CD14-positive monocyte (primary cell): ENCODE data around the gene IGBP1. TPM values are rescaled to one million over a fixed set of nuclear protein-coding genes. Genes with fewer than 3 reads are reported as not detected.

Source experiments
- DNase-seq, 3 donors: peaks; one replicate each; pipeline ENCODE4 v3.0.0-alpha.2; 2011 to 2022
- H2AFZ ChIP-seq: 2 replicates; pipeline ENCODE4 v1.6.0; 2012; ENCODE audit warnings: mild to moderate bottlenecking, low read depth, low read length, inconsistent platforms; ENCODE audit not compliant: insufficient read depth, poor library complexity, severe bottlenecking
- H3K27ac ChIP-seq, 2 donors: 1 replicate in 1 of 2; 2 replicates in 1 of 2; pipeline ENCODE4 v1.5.1; 2012 to 2013; ENCODE audit warnings: low read length in 2 of 2, control low read depth in 1 of 2, inconsistent platforms in 1 of 2, low read depth in 1 of 2, mild to moderate bottlenecking in 1 of 2
- H3K27me3 ChIP-seq, 2 donors: one replicate each; pipeline versions ENCODE4 v1.6.0 to v1.6.1; 2011 to 2013; ENCODE audit warnings: low read length in 2 of 2; ENCODE audit not compliant: control insufficient read depth in 2 of 2, insufficient read depth in 2 of 2
- H3K36me3 ChIP-seq, 2 donors: replicated peaks in 1 of 2; 1 replicate in 1 of 2; 2 replicates in 1 of 2; pipeline versions ENCODE4 v1.5.1 to v1.6.1; 2012 to 2013; ENCODE audit warnings: low read length in 2 of 2, control low read depth in 1 of 2, inconsistent platforms in 1 of 2, mild to moderate bottlenecking in 1 of 2; ENCODE audit not compliant: insufficient read depth in 2 of 2, control insufficient read depth in 1 of 2
- H3K4me1 ChIP-seq, 2 donors: 1 replicate in 1 of 2; 2 replicates in 1 of 2; pipeline versions ENCODE4 v1.5.1 to v1.6.1; 2012 to 2013; ENCODE audit warnings: low read length in 2 of 2, control low read depth in 1 of 2, inconsistent platforms in 1 of 2, mild to moderate bottlenecking in 1 of 2, moderate library complexity in 1 of 2; ENCODE audit not compliant: insufficient read depth in 2 of 2, control insufficient read depth in 1 of 2
- H3K4me2 ChIP-seq: replicated peaks from 2 replicates; pipeline ENCODE3; 2012; ENCODE audit warnings: low read length, moderate library complexity, mild to moderate bottlenecking; ENCODE audit not compliant: poor library complexity, severe bottlenecking; ENCODE audit errors: extremely low read depth
- H3K4me3 ChIP-seq, 3 experiments: fragments of 200-600 bp in 1 of 3; sonication (generic) in 1 of 3; replicated peaks in 1 of 3; 1 replicate in 2 of 3; 2 replicates in 1 of 3; pipeline ENCODE4 v1.5.1; 2011 to 2013; ENCODE audit warnings: low read length in 3 of 3, mild to moderate bottlenecking in 3 of 3, control low read depth in 2 of 3, low read depth in 2 of 3, inconsistent platforms in 1 of 3, moderate library complexity in 1 of 3
- H3K79me2 ChIP-seq: 2 replicates; pipeline ENCODE4 v1.6.0; 2012; ENCODE audit warnings: mild to moderate bottlenecking, control low read depth, inconsistent platforms, low read length, moderate library complexity; ENCODE audit not compliant: insufficient read depth
- H3K9ac ChIP-seq: 2 replicates; pipeline ENCODE4 v1.6.0; 2017; ENCODE audit warnings: low read length, mild to moderate bottlenecking; ENCODE audit not compliant: insufficient read depth, poor library complexity, severe bottlenecking
- H3K9me3 ChIP-seq, 2 donors: replicated peaks in 1 of 2; 1 replicate in 1 of 2; 2 replicates in 1 of 2; pipeline versions ENCODE4 v1.5.1 to v1.6.1; 2012 to 2013; ENCODE audit warnings: low read length in 2 of 2, control low read depth in 1 of 2; ENCODE audit not compliant: control insufficient read depth in 1 of 2, insufficient read depth in 1 of 2
- H4K20me1 ChIP-seq: 2 replicates; pipeline ENCODE4 v1.6.0; 2012; ENCODE audit warnings: mild to moderate bottlenecking, low read length, control low read depth, moderate library complexity; ENCODE audit not compliant: insufficient read depth
- H3K27ac Mint-ChIP-seq, 7 donors: one replicate each; pipeline ENCODE4 v1.8.0; 2020; ENCODE audit warnings: mild to moderate bottlenecking in 7 of 7, mixed read lengths in 7 of 7, moderate library complexity in 6 of 7, inconsistent platforms in 2 of 7
- H3K27me3 Mint-ChIP-seq, 3 donors: one replicate each; pipeline ENCODE4 v1.8.0; 2021 to 2022; ENCODE audit warnings: low read depth in 3 of 3, mild to moderate bottlenecking in 3 of 3, mixed read lengths in 3 of 3, moderate library complexity in 3 of 3, inconsistent platforms in 1 of 3
- H3K36me3 Mint-ChIP-seq, 2 donors: one replicate each; pipeline ENCODE4 v1.8.0; 2020; ENCODE audit warnings: mixed read lengths in 2 of 2, inconsistent platforms in 1 of 2, mild to moderate bottlenecking in 1 of 2
- H3K4me1 Mint-ChIP-seq: one replicate; pipeline ENCODE4 v1.8.0; 2020; ENCODE audit warnings: mild to moderate bottlenecking, mixed read lengths
- H3K4me3 Mint-ChIP-seq, 2 donors: one replicate each; pipeline ENCODE4 v1.8.0; 2020; ENCODE audit warnings: mild to moderate bottlenecking in 2 of 2, mixed read lengths in 2 of 2, moderate library complexity in 1 of 2
- H3K9me3 Mint-ChIP-seq, 7 donors: one replicate each; pipeline ENCODE4 v1.8.0; 2020 to 2022; ENCODE audit warnings: mixed read lengths in 7 of 7, mild to moderate bottlenecking in 6 of 7, moderate library complexity in 6 of 7, inconsistent platforms in 2 of 7
- WGBS: methylation state at CpG from one replicate; pipeline ENCODE4 v1.1.5; 2013; ENCODE audit warnings: missing lambda C conversion rate; ENCODE audit not compliant: insufficient coverage; 5-methylcytosine and 5-hydroxymethylcytosine counted together
- intact Hi-C, 2 donors: fragments of 100-400 bp; cut with micrococcal nuclease; formaldehyde crosslinking; loops; one replicate each; pipeline versions ENCODE4 v1.15.0 to v1.15.1; 2023
- polyA plus RNA-seq, 3 donors: library from polyadenylated mRNA; depleted of rRNA in 1 of 3; unstranded in 2 of 3; stranded (reverse) in 1 of 3; fragments of 300-500 nt in 2 of 3; fragments of >200 nt in 1 of 3; fragmentation: Illumina TruSeq in 2 of 3; gene quantifications; 1 replicate in 2 of 3; 2 replicates in 1 of 3; pipeline ENCODE4 v1.2.3, GENCODE V29; 2012 to 2021
- TF ChIP-seq, protein P1 (sequence below): fragments of 200-600 bp; IDR thresholded peaks from one replicate; pipeline ENCODE4 v1.8.0; 2022; ENCODE audit warnings: antibody characterized with exemption, mild to moderate bottlenecking

Gene IGBP1
- polyA plus RNA-seq, 3 donors: 55.7 to 60.4 (median 56.8) TPM

DNA sequence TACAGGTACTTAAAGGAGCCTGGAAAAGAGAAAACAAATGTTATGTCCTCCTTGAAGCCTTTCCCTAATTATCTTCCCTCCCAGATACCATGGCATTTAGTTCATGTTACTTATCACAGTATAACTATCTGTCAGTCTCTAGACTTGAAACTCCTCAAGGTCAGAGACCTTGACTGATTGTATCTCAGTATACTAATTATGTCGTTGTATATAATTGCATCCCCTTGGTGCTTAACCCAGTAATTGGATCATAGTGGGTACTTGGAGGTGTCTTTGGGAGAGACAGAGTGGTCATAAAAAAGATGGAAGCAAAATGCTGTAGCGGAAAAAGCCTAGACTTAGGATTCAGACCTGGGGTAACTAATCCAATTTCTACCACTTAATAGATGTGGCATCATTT lies 8.1 kb downstream of the IGBP1 start:
- peaks cover 11 to 42% of the 10 kb centered on the region in 2 donors for H3K36me3 ChIP-seq
- Mint-ChIP-seq H3K36me3 (peaks cover 19 to 28% of the 10 kb centered on the region in 2 donors), H3K27me3 (peaks cover 0 to 4% (median 0%) of the 10 kb centered on the region in 3 donors), H3K27ac (no peak overlapping the region), H3K4me1 (peaks cover 1% of the 10 kb centered on the region), H3K9me3 (peaks cover 0 to 3% (median 0%) of the 10 kb centered on the region in 7 donors), H3K4me3 (no peak overlapping the region)
- H3K4me2 ChIP-seq: no peak overlapping the region
- H3K27me3 ChIP-seq: no peaks in the 10 kb centered on the region
- no peak for DNase-seq
- no CpG with 5 or more reads among the region's 2 CpGs for WGBS
- H3K4me3 ChIP-seq: no peak overlapping the region
- H3K9me3 ChIP-seq: no peaks in the 10 kb centered on the region
- no peak overlapping the region for H2AFZ ChIP-seq
- no peaks in the 10 kb centered on the region for H3K4me1 ChIP-seq
- no peaks in the 10 kb centered on the region for H4K20me1 ChIP-seq
- intact Hi-C loops: no loop called here
- no peak overlapping the region for H3K9ac ChIP-seq
- H3K79me2 ChIP-seq: peaks cover 8% of the 10 kb centered on the region
- TF ChIP-seq, protein P1, sequence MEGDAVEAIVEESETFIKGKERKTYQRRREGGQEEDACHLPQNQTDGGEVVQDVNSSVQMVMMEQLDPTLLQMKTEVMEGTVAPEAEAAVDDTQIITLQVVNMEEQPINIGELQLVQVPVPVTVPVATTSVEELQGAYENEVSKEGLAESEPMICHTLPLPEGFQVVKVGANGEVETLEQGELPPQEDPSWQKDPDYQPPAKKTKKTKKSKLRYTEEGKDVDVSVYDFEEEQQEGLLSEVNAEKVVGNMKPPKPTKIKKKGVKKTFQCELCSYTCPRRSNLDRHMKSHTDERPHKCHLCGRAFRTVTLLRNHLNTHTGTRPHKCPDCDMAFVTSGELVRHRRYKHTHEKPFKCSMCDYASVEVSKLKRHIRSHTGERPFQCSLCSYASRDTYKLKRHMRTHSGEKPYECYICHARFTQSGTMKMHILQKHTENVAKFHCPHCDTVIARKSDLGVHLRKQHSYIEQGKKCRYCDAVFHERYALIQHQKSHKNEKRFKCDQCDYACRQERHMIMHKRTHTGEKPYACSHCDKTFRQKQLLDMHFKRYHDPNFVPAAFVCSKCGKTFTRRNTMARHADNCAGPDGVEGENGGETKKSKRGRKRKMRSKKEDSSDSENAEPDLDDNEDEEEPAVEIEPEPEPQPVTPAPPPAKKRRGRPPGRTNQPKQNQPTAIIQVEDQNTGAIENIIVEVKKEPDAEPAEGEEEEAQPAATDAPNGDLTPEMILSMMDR: no peak
- H3K27ac ChIP-seq: no peak overlapping the region

DNA sequence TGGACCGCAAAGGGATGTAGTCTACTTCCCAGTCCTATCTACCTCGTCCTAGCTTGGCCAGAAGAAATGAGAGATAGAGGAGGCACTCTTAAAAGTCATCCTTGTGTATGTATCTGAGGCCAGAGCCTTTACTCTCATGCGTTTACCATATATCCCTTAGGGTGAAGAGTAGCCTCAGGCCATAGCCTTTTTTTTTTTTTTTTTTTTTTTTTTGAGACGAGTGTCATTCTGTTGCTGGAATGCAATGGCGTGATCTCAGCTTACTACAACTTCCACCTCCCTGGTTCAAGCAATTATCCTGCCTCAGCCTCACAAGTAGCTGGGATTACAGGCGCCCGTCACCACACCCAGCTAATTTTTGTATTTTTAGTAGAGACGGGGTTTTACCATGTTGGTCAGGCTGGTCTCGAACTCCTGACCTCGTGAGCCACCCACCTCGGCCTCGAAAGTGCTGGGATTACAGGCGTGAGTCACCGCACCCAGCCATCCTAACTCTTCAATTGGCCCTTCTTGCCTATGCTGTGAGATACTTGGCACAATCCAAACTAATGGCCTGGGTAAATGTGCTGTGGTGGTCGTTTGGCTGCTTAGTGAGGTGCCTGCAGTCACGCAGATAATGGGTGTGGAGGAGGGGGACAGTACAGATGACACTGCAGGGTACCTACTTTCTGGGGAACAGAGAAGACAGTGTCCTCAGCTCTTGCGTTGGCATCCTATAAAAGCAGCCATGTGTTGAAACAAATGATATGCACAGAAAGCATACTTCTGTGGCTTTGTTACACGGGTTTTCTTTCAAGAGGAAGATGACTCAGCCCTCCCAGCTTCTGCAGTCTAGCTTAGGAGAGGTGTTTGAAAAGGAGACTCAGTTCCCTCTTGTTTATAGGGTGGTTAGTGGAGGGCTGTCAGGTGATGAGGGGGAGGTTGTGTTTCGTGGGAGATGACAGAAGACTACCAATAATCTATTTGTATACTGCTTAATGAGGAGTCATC lies 33.6 kb downstream of the IGBP1 start:
- H3K36me3 ChIP-seq: peaks cover 17 to 52% of the 10 kb centered on the region in 2 donors
- Mint-ChIP-seq H3K4me3 (no peak overlapping the region), H3K27ac (peak overlapping the region in 3 of 7 donors; percentile 6 to 77 (median 63)), H3K27me3 (peaks cover 0 to 4% (median 0%) of the 10 kb centered on the region in 3 donors), H3K36me3 (peaks cover 33 to 45% of the 10 kb centered on the region in 2 donors), H3K4me1 (peaks cover 6% of the 10 kb centered on the region), H3K9me3 (no peaks in the 10 kb centered on the region)
- 100% methylated on average over 3 of the region's 19 CpGs for WGBS
- no peak overlapping the region for H2AFZ ChIP-seq
- intact Hi-C loops: no loop called here
- no peaks in the 10 kb centered on the region for H3K9me3 ChIP-seq
- H3K9ac ChIP-seq: no peak overlapping the region
- H3K27ac ChIP-seq: no peak overlapping the region
- no peaks in the 10 kb centered on the region for H3K27me3 ChIP-seq
- DNase-seq: peak in 1 of 3 donors; percentile 4
- H3K4me2 ChIP-seq: no peak overlapping the region
- H3K4me1 ChIP-seq: peaks cover 0 to 3% of the 10 kb centered on the region in 2 donors
- no peak overlapping the region for H3K4me3 ChIP-seq
- H4K20me1 ChIP-seq: no peaks in the 10 kb centered on the region
- TF ChIP-seq, protein P1: no peak
- H3K79me2 ChIP-seq: no peaks in the 10 kb centered on the region
